GM12878 (cell line): ENCODE measurements around the gene HIVEP3. TPM values are rescaled to one million over a fixed set of nuclear protein-coding genes. Genes with fewer than 3 reads are reported as not detected.

ENCODE experiments used
- ATAC-seq: fragments of 200-7000 bp; cut with Tn5 transposase; 3 replicates; pipeline ENCODE4 v1.9.1; 2020; ENCODE audit warnings: mild to moderate bottlenecking, moderate library complexity
- BruUV-seq: library from RNA; stranded (reverse); fragments of 400-500 nt; replicated peaks from 2 replicates; lab custom pipeline; 2021; lab: Mats Ljungman, UMichigan
- CTCF ChIA-PET: fragments of 300-600 bp; sonication (Branson Sonifier 250); formaldehyde crosslinking; extraction: SDS; loops from one replicate; lab custom pipeline; 2021; ENCODE audit warnings: inconsistent platforms; lab: Yijun Ruan, JAX
- POLR2A ChIA-PET: fragments of 350-600 bp; formaldehyde crosslinking; extraction: SDS; loops from one replicate; lab custom pipeline; 2021; ENCODE audit warnings: inconsistent platforms; lab: Charles Lee
- RAD21 ChIA-PET: fragments of 300-600 bp; sonication (Branson Sonifier 250); formaldehyde crosslinking; loops from one replicate; lab custom pipeline; 2023; ENCODE audit warnings: antibody characterized with exemption; ENCODE audit not compliant: unreplicated experiment; lab: Charles Lee
- SMC1A ChIA-PET: fragments of 300-600 bp; sonication (Branson Sonifier 250); formaldehyde crosslinking; loops from one replicate; lab custom pipeline; 2023; ENCODE audit not compliant: unreplicated experiment, uncharacterized antibody; lab: Charles Lee
- DNase-seq: peaks from one replicate; pipeline ENCODE4 v3.0.0-alpha.2; 2011; ENCODE audit warnings: low read depth, low spot score
- FAIRE-seq: peaks from 3 replicates; lab custom pipeline; 2011; peaks lifted over from hg19 to GRCh38; lab: Jason Lieb, UNC
- H2AFZ ChIP-seq: 2 replicates; pipeline ENCODE4 v1.6.0; 2011; ENCODE audit warnings: low read depth, low read length, control low read depth; ENCODE audit not compliant: control insufficient read depth
- H3K27ac ChIP-seq: 2 replicates; pipeline ENCODE4 v1.5.1; 2011; ENCODE audit warnings: control low read depth; ENCODE audit not compliant: control insufficient read depth, insufficient read depth
- H3K27me3 ChIP-seq, 2 experiments: replicated peaks in 1 of 2; 2 replicates each; pipeline versions ENCODE4 v1.6.0 to v1.6.1; 2011; ENCODE audit warnings: low read length in 1 of 2; ENCODE audit not compliant: control insufficient read depth in 2 of 2, insufficient read depth in 2 of 2
- H3K36me3 ChIP-seq, 2 experiments: 2 replicates each; pipeline ENCODE4 v1.5.1; 2011; ENCODE audit warnings: low read length in 1 of 2; ENCODE audit not compliant: control insufficient read depth in 2 of 2, insufficient read depth in 2 of 2
- H3K4me1 ChIP-seq: 2 replicates; pipeline ENCODE4 v1.6.1; 2011; ENCODE audit warnings: mild to moderate bottlenecking, low read length, moderate library complexity, mixed read lengths; ENCODE audit not compliant: control insufficient read depth, insufficient read depth
- H3K4me2 ChIP-seq: 2 replicates; pipeline ENCODE4 v1.6.0; 2011; ENCODE audit warnings: control low read depth; ENCODE audit not compliant: control insufficient read depth, insufficient read depth
- H3K4me3 ChIP-seq: fragments of 200-600 bp; sonication (generic); 2 replicates; pipeline ENCODE4 v1.5.1; 2016
- H3K79me2 ChIP-seq: 2 replicates; pipeline ENCODE4 v1.6.0; 2011; ENCODE audit warnings: low read length; ENCODE audit not compliant: control insufficient read depth, insufficient read depth
- H3K9ac ChIP-seq: 2 replicates; pipeline ENCODE4 v1.8.0; 2011; ENCODE audit warnings: low read length, control low read depth, mixed read lengths; ENCODE audit not compliant: control insufficient read depth, insufficient read depth
- H3K9me3 ChIP-seq: replicated peaks from 3 replicates; pipeline ENCODE4 v1.5.1; 2011; ENCODE audit warnings: mild to moderate bottlenecking, low read length; ENCODE audit not compliant: control insufficient read depth, insufficient read depth
- H4K20me1 ChIP-seq: 2 replicates; pipeline ENCODE4 v1.6.0; 2011; ENCODE audit not compliant: control insufficient read depth, insufficient read depth
- BRCA1 ChIP-seq: IDR thresholded peaks from 2 replicates; pipeline ENCODE4 v1.6.1; 2011; ENCODE audit warnings: low read depth, low read length, improper control_type of control experiment
- CEBPB ChIP-seq, 2 experiments: fragments of 150-350 bp in 1 of 2; IDR thresholded peaks; 2 replicates each; pipeline ENCODE4 v1.6.1; 2012 to 2014; ENCODE audit warnings: low read depth in 2 of 2, low read length in 2 of 2, borderline replicate concordance in 1 of 2, inconsistent platforms in 1 of 2
- DPF2 ChIP-seq: fragments of 450-650 bp; IDR thresholded peaks from 2 replicates; pipeline ENCODE4 v1.6.1; 2017; ENCODE audit warnings: mild to moderate bottlenecking
- EGR1 ChIP-seq, 2 experiments: IDR thresholded peaks; 1 replicate in 1 of 2; 2 replicates in 1 of 2; pipeline ENCODE4 v1.6.1; 2011 to 2012; ENCODE audit warnings: low read depth in 2 of 2, low read length in 2 of 2, borderline replicate concordance in 1 of 2, mild to moderate bottlenecking in 1 of 2, moderate library complexity in 1 of 2
- HDAC2 ChIP-seq: fragments of 200-600 bp; sonication (generic); IDR thresholded peaks from 2 replicates; pipeline ENCODE4 v1.6.1; 2017
- HDAC6 ChIP-seq: fragments of 200-600 bp; sonication (generic); IDR thresholded peaks from one replicate; pipeline ENCODE4 v1.8.0; 2017; ENCODE audit warnings: antibody characterized with exemption; ENCODE audit not compliant: unreplicated experiment
- KAT2A ChIP-seq: conservative IDR thresholded peaks from 2 replicates; pipeline ENCODE4 v1.6.1; 2011; ENCODE audit warnings: low read depth, low read length; ENCODE audit not compliant: control insufficient read depth
- MEF2A ChIP-seq: IDR thresholded peaks from 2 replicates; pipeline ENCODE4 v1.6.1; 2011; ENCODE audit warnings: low read depth, mild to moderate bottlenecking, low read length, moderate library complexity; ENCODE audit not compliant: insufficient read depth
- NR2C1 ChIP-seq: fragments of 450-650 bp; IDR thresholded peaks from 2 replicates; pipeline ENCODE4 v1.6.1; 2017; ENCODE audit warnings: antibody characterized with exemption, mild to moderate bottlenecking, moderate library complexity
- RBBP5 ChIP-seq: fragments of 200-600 bp; sonication (generic); conservative IDR thresholded peaks from 2 replicates; pipeline ENCODE4 v1.6.1; 2016
- RUNX3 ChIP-seq: IDR thresholded peaks from 2 replicates; pipeline ENCODE4 v1.6.1; 2012; ENCODE audit warnings: low read length, inconsistent platforms
- SMARCA5 ChIP-seq: fragments of 450-650 bp; IDR thresholded peaks from 2 replicates; pipeline ENCODE4 v1.6.1; 2017; ENCODE audit warnings: mild to moderate bottlenecking
- ZSCAN29 ChIP-seq: fragments of 450-650 bp; IDR thresholded peaks from 2 replicates; pipeline ENCODE4 v1.6.1; 2017; ENCODE audit warnings: mild to moderate bottlenecking, moderate library complexity
- WGBS: methylation state at CpG from one replicate; pipeline ENCODE4 v1.1.6; 2016; ENCODE audit warnings: low lambda C conversion rate; ENCODE audit not compliant: insufficient replicate concordance, insufficient coverage; ENCODE audit errors: missing lambda C conversion rate; 5-methylcytosine and 5-hydroxymethylcytosine counted together
- in situ Hi-C: fragments of 300-500 bp; cut with MboI; formaldehyde crosslinking; loops from 9 replicates; pipeline ENCODE4 v1.14.3; 2018; ENCODE audit warnings: mixed read lengths
- intact Hi-C: fragments of 100-400 bp; cut with micrococcal nuclease; formaldehyde crosslinking; loops from one replicate; pipeline ENCODE4 v1.14.2; 2022; ENCODE audit not compliant: unreplicated experiment
- polyA plus RNA-seq, 11 experiments: library from polyadenylated mRNA; depleted of rRNA in 4 of 11; unstranded in 6 of 11; stranded (reverse) in 5 of 11; fragments of >200 nt; fragmentation: Nextera tagmentation in 4 of 11; fragmentation: Illumina TruSeq in 1 of 11; extraction: Ambion mirVana in 4 of 11; extraction: Trizol in 1 of 11; gene quantifications; 1 replicate in 1 of 11; 2 replicates in 10 of 11; pipeline versions ENCODE4 v1.2.1 to v1.2.3, GENCODE V29; 2011 to 2016; ENCODE audit warnings: inconsistent platforms in 2 of 11, missing spikeins in 2 of 11, low read depth in 1 of 11
- total RNA-seq, 4 experiments: library from RNA; depleted of rRNA in 3 of 4; stranded (reverse); fragments of >200 nt in 3 of 4; fragmentation: Illumina TruSeq in 1 of 4; extraction: Trizol in 1 of 4; gene quantifications; 2 replicates each; pipeline versions ENCODE4 v1.2.1 to v1.2.3, GENCODE V29; 2013 to 2021
- TF ChIP-seq, protein P1 (sequence below): IDR thresholded peaks from 2 replicates; pipeline ENCODE4 v1.6.1; 2011; ENCODE audit warnings: borderline replicate concordance, low read depth, mild to moderate bottlenecking, moderate library complexity, low read length; ENCODE audit not compliant: insufficient read depth, poor library complexity, severe bottlenecking
- TF ChIP-seq, protein P2 (sequence below): fragments of 450-650 bp; IDR thresholded peaks from 2 replicates; pipeline ENCODE4 v1.6.1; 2017; ENCODE audit warnings: mild to moderate bottlenecking, moderate library complexity
- TF ChIP-seq, protein P3 (sequence below): IDR thresholded peaks from 2 replicates; pipeline ENCODE4 v1.6.1; 2012; ENCODE audit warnings: low read depth, low read length, improper control_type of control experiment
- TF ChIP-seq, protein P4 (sequence below): fragments of 450-650 bp; IDR thresholded peaks from 2 replicates; pipeline ENCODE4 v1.6.1; 2017; ENCODE audit warnings: mild to moderate bottlenecking

Gene HIVEP3
- total and polyA plus RNA-seq, 10 of the 15 experiments (the other 5 are each of a cell fraction or from before 2014, with no cell fraction given): 1.8 to 13.6 (median 3.8) TPM

DNA sequence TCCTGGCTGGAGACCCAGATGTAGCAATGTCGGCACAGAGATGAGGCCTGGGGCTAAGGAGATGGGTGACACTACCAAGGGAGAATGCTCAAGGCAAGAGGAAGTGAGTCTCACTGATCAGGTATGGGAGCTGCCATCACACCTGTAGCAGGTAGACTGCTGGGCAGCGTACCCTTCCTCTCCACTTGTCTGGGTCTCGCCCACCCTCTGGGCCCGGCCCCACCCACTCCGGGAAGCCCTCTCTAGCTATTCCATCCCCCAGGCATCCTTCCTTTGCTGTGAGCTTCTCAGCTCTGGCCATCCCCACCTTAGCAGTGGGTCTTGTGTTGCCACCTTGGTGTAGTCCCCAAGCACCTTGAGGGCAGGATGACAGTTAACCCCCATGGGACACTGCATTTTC lies 346.5 kb downstream of the HIVEP3 start (continued):
- TF ChIP-seq RBBP5 (no peak), HDAC2 (no peak), RUNX3 (no peak)
- TF ChIP-seq, protein P1, sequence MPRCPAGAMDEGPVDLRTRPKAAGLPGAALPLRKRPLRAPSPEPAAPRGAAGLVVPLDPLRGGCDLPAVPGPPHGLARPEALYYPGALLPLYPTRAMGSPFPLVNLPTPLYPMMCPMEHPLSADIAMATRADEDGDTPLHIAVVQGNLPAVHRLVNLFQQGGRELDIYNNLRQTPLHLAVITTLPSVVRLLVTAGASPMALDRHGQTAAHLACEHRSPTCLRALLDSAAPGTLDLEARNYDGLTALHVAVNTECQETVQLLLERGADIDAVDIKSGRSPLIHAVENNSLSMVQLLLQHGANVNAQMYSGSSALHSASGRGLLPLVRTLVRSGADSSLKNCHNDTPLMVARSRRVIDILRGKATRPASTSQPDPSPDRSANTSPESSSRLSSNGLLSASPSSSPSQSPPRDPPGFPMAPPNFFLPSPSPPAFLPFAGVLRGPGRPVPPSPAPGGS: no peak
- TF ChIP-seq, protein P2, sequence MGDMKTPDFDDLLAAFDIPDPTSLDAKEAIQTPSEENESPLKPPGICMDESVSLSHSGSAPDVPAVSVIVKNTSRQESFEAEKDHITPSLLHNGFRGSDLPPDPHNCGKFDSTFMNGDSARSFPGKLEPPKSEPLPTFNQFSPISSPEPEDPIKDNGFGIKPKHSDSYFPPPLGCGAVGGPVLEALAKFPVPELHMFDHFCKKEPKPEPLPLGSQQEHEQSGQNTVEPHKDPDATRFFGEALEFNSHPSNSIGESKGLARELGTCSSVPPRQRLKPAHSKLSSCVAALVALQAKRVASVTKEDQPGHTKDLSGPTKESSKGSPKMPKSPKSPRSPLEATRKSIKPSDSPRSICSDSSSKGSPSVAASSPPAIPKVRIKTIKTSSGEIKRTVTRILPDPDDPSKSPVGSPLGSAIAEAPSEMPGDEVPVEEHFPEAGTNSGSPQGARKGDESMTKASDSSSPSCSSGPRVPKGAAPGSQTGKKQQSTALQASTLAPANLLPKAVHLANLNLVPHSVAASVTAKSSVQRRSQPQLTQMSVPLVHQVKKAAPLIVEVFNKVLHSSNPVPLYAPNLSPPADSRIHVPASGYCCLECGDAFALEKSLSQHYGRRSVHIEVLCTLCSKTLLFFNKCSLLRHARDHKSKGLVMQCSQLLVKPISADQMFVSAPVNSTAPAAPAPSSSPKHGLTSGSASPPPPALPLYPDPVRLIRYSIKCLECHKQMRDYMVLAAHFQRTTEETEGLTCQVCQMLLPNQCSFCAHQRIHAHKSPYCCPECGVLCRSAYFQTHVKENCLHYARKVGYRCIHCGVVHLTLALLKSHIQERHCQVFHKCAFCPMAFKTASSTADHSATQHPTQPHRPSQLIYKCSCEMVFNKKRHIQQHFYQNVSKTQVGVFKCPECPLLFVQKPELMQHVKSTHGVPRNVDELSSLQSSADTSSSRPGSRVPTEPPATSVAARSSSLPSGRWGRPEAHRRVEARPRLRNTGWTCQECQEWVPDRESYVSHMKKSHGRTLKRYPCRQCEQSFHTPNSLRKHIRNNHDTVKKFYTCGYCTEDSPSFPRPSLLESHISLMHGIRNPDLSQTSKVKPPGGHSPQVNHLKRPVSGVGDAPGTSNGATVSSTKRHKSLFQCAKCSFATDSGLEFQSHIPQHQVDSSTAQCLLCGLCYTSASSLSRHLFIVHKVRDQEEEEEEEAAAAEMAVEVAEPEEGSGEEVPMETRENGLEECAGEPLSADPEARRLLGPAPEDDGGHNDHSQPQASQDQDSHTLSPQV: no peak
- TF ChIP-seq, all 136 proteins: peak for 0

DNA sequence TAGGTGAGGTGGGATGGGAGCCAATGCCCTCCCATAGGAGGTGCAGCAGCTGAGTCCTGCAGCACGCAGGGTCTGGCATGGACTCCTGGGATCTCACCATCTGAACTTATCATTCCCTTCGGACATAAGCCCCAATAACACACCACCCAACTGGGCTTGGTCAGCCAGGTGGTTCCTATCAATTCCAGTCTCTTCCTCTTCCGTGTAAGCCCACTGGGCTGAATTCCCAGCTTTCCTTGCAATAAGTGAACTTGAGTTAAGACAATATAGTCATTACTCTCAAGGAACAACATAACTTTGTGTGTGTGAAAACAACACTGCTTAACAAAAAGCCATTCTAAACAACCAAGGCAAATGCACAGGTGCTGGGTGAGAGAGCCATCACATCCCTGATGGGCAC lies 347.7 kb downstream of the HIVEP3 start:
- WGBS: 71% methylated on average over 3 of the region's 3 CpGs
- H3K4me2 ChIP-seq: no peak overlapping the region
- in situ Hi-C loops: loop anchor here (10.0 kb wide), 2 partner anchors 464 to 604 kb away; no protein-coding TSS in a partner anchor
- TF ChIP-seq EGR1 (IDR thresholded peaks at IDR 0.05; ENCODE audit: borderline replicate concordance in 1 of 2, low read depth in 2 of 2, low read length in 2 of 2) (no peak), SMARCA5 (no peak), KAT2A (no peak), BRCA1 (no peak), MEF2A (no peak), NR2C1 (no peak), ZSCAN29 (no peak), CEBPB (IDR thresholded peaks at IDR 0.05; ENCODE audit: borderline replicate concordance in 1 of 2, low read depth in 2 of 2, low read length in 2 of 2) (no peak), DPF2 (no peak), HDAC6 (no peak)
- TF ChIP-seq, protein P3, sequence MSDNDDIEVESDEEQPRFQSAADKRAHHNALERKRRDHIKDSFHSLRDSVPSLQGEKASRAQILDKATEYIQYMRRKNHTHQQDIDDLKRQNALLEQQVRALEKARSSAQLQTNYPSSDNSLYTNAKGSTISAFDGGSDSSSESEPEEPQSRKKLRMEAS: no peak
- TF ChIP-seq, protein P4, sequence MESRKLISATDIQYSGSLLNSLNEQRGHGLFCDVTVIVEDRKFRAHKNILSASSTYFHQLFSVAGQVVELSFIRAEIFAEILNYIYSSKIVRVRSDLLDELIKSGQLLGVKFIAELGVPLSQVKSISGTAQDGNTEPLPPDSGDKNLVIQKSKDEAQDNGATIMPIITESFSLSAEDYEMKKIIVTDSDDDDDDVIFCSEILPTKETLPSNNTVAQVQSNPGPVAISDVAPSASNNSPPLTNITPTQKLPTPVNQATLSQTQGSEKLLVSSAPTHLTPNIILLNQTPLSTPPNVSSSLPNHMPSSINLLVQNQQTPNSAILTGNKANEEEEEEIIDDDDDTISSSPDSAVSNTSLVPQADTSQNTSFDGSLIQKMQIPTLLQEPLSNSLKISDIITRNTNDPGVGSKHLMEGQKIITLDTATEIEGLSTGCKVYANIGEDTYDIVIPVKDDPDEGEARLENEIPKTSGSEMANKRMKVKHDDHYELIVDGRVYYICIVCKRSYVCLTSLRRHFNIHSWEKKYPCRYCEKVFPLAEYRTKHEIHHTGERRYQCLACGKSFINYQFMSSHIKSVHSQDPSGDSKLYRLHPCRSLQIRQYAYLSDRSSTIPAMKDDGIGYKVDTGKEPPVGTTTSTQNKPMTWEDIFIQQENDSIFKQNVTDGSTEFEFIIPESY: no peak

More for the DNA sequence above, 347.7 kb downstream of the HIVEP3 start:
- no peak overlapping the region for H3K27ac ChIP-seq
- ATAC-seq (no peak), FAIRE-seq (no peak), DNase-seq (no peak)
- BruUV-seq: no TSS peak
- no peaks in the 10 kb centered on the region for H4K20me1 ChIP-seq
- ChIA-PET POLR2A (no interaction called here), CTCF (no interaction called here), RAD21 (no interaction called here), SMC1A (no interaction called here)
- H3K36me3 ChIP-seq: peaks cover 0 to 3% of the 10 kb centered on the region in 2 experiments; a peak in 2 of 4 replicates
- H3K79me2 ChIP-seq: no peaks in the 10 kb centered on the region
- no peak overlapping the region for H2AFZ ChIP-seq
- H3K27me3 ChIP-seq: no peaks in the 10 kb centered on the region
- no peak overlapping the region for H3K4me3 ChIP-seq
- peaks cover 14% of the 10 kb centered on the region for H3K4me1 ChIP-seq
- intact Hi-C loops: loop anchor here (5.0 to 10.0 kb wide), 3 partner anchors 196 to 574 kb away; no protein-coding TSS in a partner anchor
- no peaks in the 10 kb centered on the region for H3K9me3 ChIP-seq
- no peak overlapping the region for H3K9ac ChIP-seq
